Nephron progenitor cell (in vitro differentiated cells): ENCODE data around the gene CXCL11.
A peak's percentile ranks its signal among the peaks of the same experiment; 100 is the strongest.

Experiments used
- DNase-seq: peaks from one replicate; pipeline ENCODE4 v3.0.0; 2021
- H3K27ac Mint-ChIP-seq: 2 replicates; pipeline ENCODE4 v1.8.0; 2021; ENCODE audit warnings: mild to moderate bottlenecking, moderate library complexity, mixed read lengths
- H3K27me3 Mint-ChIP-seq: 2 replicates; pipeline ENCODE4 v1.8.0; 2021; ENCODE audit warnings: mild to moderate bottlenecking, low read depth, mixed read lengths; ENCODE audit not compliant: poor library complexity
- H3K36me3 Mint-ChIP-seq: 2 replicates; pipeline ENCODE4 v1.8.0; 2021; ENCODE audit warnings: low read depth, mixed read lengths
- H3K4me1 Mint-ChIP-seq: 2 replicates; pipeline ENCODE4 v1.8.0; 2021; ENCODE audit warnings: mixed read lengths
- H3K4me3 Mint-ChIP-seq: 2 replicates; pipeline ENCODE4 v1.8.0; 2021; ENCODE audit warnings: mild to moderate bottlenecking, moderate library complexity, mixed read lengths
- H3K9me3 Mint-ChIP-seq: 2 replicates; pipeline ENCODE4 v1.8.0; 2021; ENCODE audit warnings: mild to moderate bottlenecking, moderate library complexity, mixed read lengths
- CTCF ChIP-seq: fragments of 200-600 bp; sonication (generic); IDR thresholded peaks from 2 replicates; pipeline ENCODE4 v1.5.0; 2021; ENCODE audit warnings: antibody characterized with exemption

Gene CXCL11

GRCh38 chr4:75997081-75997480, 38.8 kb downstream of the CXCL11 start:
- no peak for TF ChIP-seq CTCF
- no peaks in the 10 kb centered on the region for H3K36me3 Mint-ChIP-seq

GRCh38 chr4:75995727-75996126, 40.1 kb downstream of the CXCL11 start:
- peak; percentile 14 for DNase-seq
- H3K9me3 Mint-ChIP-seq: peaks cover 8% of the 10 kb centered on the region
- H3K27ac Mint-ChIP-seq: no peak overlapping the region
- H3K4me3 Mint-ChIP-seq: no peak overlapping the region
- H3K36me3 Mint-ChIP-seq: no peaks in the 10 kb centered on the region
- peaks cover 22% of the 10 kb centered on the region for H3K27me3 Mint-ChIP-seq
- TF ChIP-seq CTCF: peak; percentile 60
- no peaks in the 10 kb centered on the region for H3K4me1 Mint-ChIP-seq

More at GRCh38 chr4:75997081-75997480, 38.8 kb downstream of the CXCL11 start:
- Mint-ChIP-seq H3K9me3 (no peaks in the 10 kb centered on the region), H3K27ac (no peak overlapping the region), H3K27me3 (peaks cover 22% of the 10 kb centered on the region), H3K4me3 (no peak overlapping the region), H3K4me1 (no peaks in the 10 kb centered on the region)
- DNase-seq: no peak

GRCh38 chr4:75992462-75992861, 43.4 kb downstream of the CXCL11 start:
- Mint-ChIP-seq H3K36me3 (peaks cover 18% of the 10 kb centered on the region), H3K9me3 (peaks cover 8% of the 10 kb centered on the region), H3K4me3 (no peak overlapping the region), H3K27ac (no peak overlapping the region), H3K27me3 (peaks cover 22% of the 10 kb centered on the region), H3K4me1 (peaks cover 22% of the 10 kb centered on the region)
- no peak for DNase-seq
- TF ChIP-seq CTCF: no peak

- H3K27ac Mint-ChIP-seq: no peak overlapping the region
- no peak for DNase-seq
These were observed 45.9 kb downstream of the CXCL11 start for GRCh38 chr4:75989846-75990528.

GRCh38 chr4:75985116-75985515, 50.8 kb downstream of the CXCL11 start:
- H3K27me3 Mint-ChIP-seq: no peaks in the 10 kb centered on the region
- H3K9me3 Mint-ChIP-seq: no peaks in the 10 kb centered on the region
- no peak for TF ChIP-seq CTCF
- peaks cover 50% of the 10 kb centered on the region for H3K36me3 Mint-ChIP-seq
- no peak for DNase-seq
- no peak overlapping the region for H3K4me3 Mint-ChIP-seq
- no peak overlapping the region for H3K27ac Mint-ChIP-seq
- H3K4me1 Mint-ChIP-seq: peaks cover 22% of the 10 kb centered on the region

More at GRCh38 chr4:75989846-75990528, 45.9 kb downstream of the CXCL11 start:
- TF ChIP-seq CTCF: no peak
- peaks cover 19% of the 10 kb centered on the region for H3K27me3 Mint-ChIP-seq
- H3K4me1 Mint-ChIP-seq: peaks cover 22% of the 10 kb centered on the region
- peaks cover 24% of the 10 kb centered on the region for H3K36me3 Mint-ChIP-seq
- H3K9me3 Mint-ChIP-seq: peaks cover 8% of the 10 kb centered on the region
- peak overlapping the region; percentile 92 for H3K4me3 Mint-ChIP-seq
